NK-92 (cell line): Measurements from ENCODE around the gene OR6X1.

Source experiments
- DNase-seq: peaks from one replicate; lab custom pipeline; 2025; ENCODE audit not compliant: unreplicated experiment; lab: John Stamatoyannopoulos, UW

OR6X1 gene

GRCh38 chr11:123754101-123754568, at the start of gene OR6X1:
Gene OR6X1, minus strand, starts transcription at chr11:123754518. Its CDS starts 0 bp downstream, at chr11:123754518.
- no peak for DNase-seq

- no peak for DNase-seq
These were observed 47.4 kb upstream of the OR6X1 start for GRCh38 chr11:123801765-123802164.

- no peak for DNase-seq
These were observed 45.7 kb upstream of the OR6X1 start for GRCh38 chr11:123800036-123800435.

GRCh38 chr11:123799438-123799837, 45.1 kb upstream of the OR6X1 start:
- DNase-seq, result no peak

GRCh38 chr11:123798513-123799252, 44.4 kb upstream of the OR6X1 start:
- DNase-seq, result no peak

- no peak for DNase-seq
These were observed 43.8 kb upstream of the OR6X1 start for GRCh38 chr11:123798079-123798478.

- no peak for DNase-seq
These were observed 43.2 kb upstream of the OR6X1 start for GRCh38 chr11:123797541-123797940.

- no peak for DNase-seq
These were observed 42.8 kb upstream of the OR6X1 start for GRCh38 chr11:123797114-123797513.

GRCh38 chr11:123796226-123796625, 41.9 kb upstream of the OR6X1 start:
- no peak for DNase-seq

- DNase-seq, result no peak
These were observed 29.2 kb upstream of the OR6X1 start for GRCh38 chr11:123783536-123783935.

- no peak for DNase-seq
These were observed 24.2 kb upstream of the OR6X1 start for GRCh38 chr11:123778511-123778910.

GRCh38 chr11:123775715-123776549, 21.6 kb upstream of the OR6X1 start:
- no peak for DNase-seq

GRCh38 chr11:123775289-123775688, 21.0 kb upstream of the OR6X1 start:
- no peak for DNase-seq

GRCh38 chr11:123773959-123774358, 19.6 kb upstream of the OR6X1 start:
- no peak for DNase-seq

GRCh38 chr11:123773026-123773425, 18.7 kb upstream of the OR6X1 start:
- DNase-seq, result no peak

- no peak for DNase-seq
These were observed 17.3 kb upstream of the OR6X1 start for GRCh38 chr11:123771664-123772063.

GRCh38 chr11:123770712-123771111, 16.4 kb upstream of the OR6X1 start:
- no peak for DNase-seq

- DNase-seq, result no peak
These were observed 11.3 kb upstream of the OR6X1 start for GRCh38 chr11:123765601-123766000.

GRCh38 chr11:123762422-123762821, 8.1 kb upstream of the OR6X1 start:
- no peak for DNase-seq

GRCh38 chr11:123760894-123761293, 6.6 kb upstream of the OR6X1 start:
- no peak for DNase-seq

- DNase-seq, result no peak
These were observed 3.7 kb upstream of the OR6X1 start for GRCh38 chr11:123757976-123758375.

- no peak for DNase-seq
These were observed 1.5 kb upstream of the OR6X1 start for GRCh38 chr11:123755813-123756212.
